Upper lobe of right lung (tissue), 1 donor: ENCODE measurements around the gene ZMIZ2. TPM values are rescaled to one million over a fixed set of nuclear protein-coding genes. Genes with fewer than 3 reads are reported as not detected.
"Not testable (repeated sequence)": the region's sequence is repeated elsewhere in the genome, so short reads cannot be mapped to it uniquely, and the experiment has no call there.

Experiments used
- ATAC-seq: fragments of 200-7000 bp; cut with Tn5 transposase; one replicate; pipeline ENCODE4 v1.9.1; 2020; ENCODE audit warnings: mild to moderate bottlenecking, moderate library complexity
- DNase-seq: peaks from one replicate; pipeline ENCODE4 v3.0.0-alpha.2; 2020
- H3K27ac ChIP-seq: fragments of 200-600 bp; one replicate; pipeline ENCODE4 v1.8.0; 2022
- H3K27me3 ChIP-seq: fragments of 200-600 bp; one replicate; pipeline ENCODE4 v1.8.0; 2022; ENCODE audit warnings: mild to moderate bottlenecking
- H3K36me3 ChIP-seq: fragments of 200-600 bp; one replicate; pipeline ENCODE4 v1.8.0; 2022
- H3K4me1 ChIP-seq: fragments of 200-600 bp; one replicate; pipeline ENCODE4 v1.8.0; 2022
- H3K4me3 ChIP-seq: fragments of 200-600 bp; one replicate; pipeline ENCODE4 v1.8.0; 2022; ENCODE audit warnings: mild to moderate bottlenecking
- H3K9me3 ChIP-seq: fragments of 200-600 bp; one replicate; pipeline ENCODE4 v1.8.0; 2022
- CTCF ChIP-seq: fragments of 200-600 bp; IDR thresholded peaks from one replicate; pipeline ENCODE4 v1.8.0; 2022; ENCODE audit warnings: antibody characterized with exemption
- intact Hi-C: fragments of 100-400 bp; cut with DNase I; formaldehyde crosslinking; loops from one replicate; pipeline ENCODE4 v1.11.0; 2022
- total RNA-seq: library from RNA; stranded (reverse); fragmentation: NEBNext Ultra II Directional; extraction: Animal tissue kit (Norgen Biotek cat#: 25700); gene quantifications from one replicate; pipeline ENCODE4 v1.2.1, GENCODE V29; 2021
- donor health status: DM: no; HTN: yes; CAD: no; lungs with severe emphysema.

The ZMIZ2 gene
- total RNA-seq, 1 donor from 2014 or later: 95.4 TPM

DNA sequence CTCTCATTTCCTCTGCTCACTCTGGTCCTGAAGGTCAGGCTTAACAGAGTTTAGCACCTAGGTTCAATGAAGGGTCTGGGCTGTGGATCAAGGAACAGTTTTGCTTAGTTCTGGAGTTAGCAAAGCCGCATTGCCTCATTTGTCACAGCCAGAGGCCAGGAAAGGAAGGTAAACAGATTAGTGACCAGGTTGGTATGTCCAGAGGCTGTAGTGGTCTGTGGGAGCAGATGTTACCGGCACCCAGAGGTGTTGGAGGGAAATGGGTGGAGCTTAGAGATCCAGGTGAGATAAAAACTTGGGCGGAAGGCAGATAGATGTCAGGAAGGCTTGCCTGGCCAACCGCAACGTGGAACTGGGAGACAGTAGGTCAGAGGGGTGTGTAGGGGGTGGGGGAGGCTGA lies 36.6 kb upstream of the ZMIZ2 start:
- Histone ChIP-seq H3K9me3 (no peaks in the 10 kb centered on the region), H3K36me3 (peaks cover 25% of the 10 kb centered on the region), H3K4me3 (no peak overlapping the region), H3K27me3 (no peaks in the 10 kb centered on the region), H3K4me1 (no peaks in the 10 kb centered on the region), H3K27ac (no peak overlapping the region)
- intact Hi-C loops: no loop called here
- no peak for TF ChIP-seq CTCF
- ATAC-seq (peak; percentile 71), DNase-seq (no peak)

DNA sequence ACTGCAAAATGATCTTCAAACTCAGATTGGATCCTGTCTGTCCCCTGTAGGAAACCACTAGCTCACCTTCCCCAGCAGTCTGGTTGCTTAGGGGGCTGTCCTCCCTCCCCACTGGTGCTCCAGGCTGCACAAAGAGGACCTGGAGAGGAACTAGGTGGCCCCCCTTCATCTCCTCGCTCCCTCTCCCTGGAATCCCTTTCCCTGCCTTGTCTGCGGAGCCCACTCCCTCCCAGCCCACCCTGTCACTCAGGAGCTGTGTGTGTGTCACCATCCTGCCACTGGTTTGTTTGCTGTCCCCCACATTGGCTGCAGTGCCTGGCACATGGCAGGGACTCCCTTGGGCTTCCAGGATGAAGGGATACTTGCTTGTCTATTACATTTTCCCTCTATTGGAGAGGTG lies 35.5 kb upstream of the ZMIZ2 start:
- ATAC-seq: no peak
- intact Hi-C loops: no loop called here
- no peaks in the 10 kb centered on the region for H3K9me3 ChIP-seq
- H3K27ac ChIP-seq: no peak overlapping the region
- no peak for DNase-seq
- H3K4me1 ChIP-seq: no peaks in the 10 kb centered on the region
- no peak overlapping the region for H3K4me3 ChIP-seq
- no peak for TF ChIP-seq CTCF
- peaks cover 14% of the 10 kb centered on the region for H3K36me3 ChIP-seq
- no peaks in the 10 kb centered on the region for H3K27me3 ChIP-seq

DNA sequence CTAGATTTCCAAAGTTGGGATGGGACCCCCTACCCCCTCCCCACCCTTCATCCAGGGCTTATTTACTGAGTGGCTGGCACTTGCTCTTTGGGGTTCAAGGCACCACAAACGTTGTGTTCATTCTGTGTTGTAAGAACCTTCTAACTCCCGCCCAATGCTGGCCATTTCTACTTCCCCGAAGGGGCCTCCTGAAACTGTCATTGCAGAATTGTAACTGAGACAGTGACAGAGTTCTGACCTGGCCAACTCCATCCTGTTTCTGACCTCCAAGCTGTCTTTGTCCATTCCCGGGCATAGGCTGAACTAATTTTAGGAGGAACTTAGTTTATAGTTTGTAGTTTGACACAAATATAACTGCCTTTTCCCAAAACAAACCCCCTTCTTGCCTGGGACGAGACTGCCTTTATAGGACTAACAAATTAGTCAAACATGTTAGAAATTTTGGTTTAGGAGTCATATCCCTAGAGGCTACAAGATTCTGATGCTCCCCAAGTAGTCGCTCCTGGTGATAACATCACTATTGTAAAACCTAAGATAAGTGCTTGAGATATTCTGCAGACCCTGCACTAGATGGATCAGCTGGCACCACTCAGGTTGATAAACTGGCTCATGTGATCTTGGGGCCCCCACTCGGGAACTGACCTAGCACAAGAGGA lies 34.8 kb upstream of the ZMIZ2 start:
- no peak overlapping the region for H3K27ac ChIP-seq
- no peak overlapping the region for H3K4me3 ChIP-seq
- no peaks in the 10 kb centered on the region for H3K27me3 ChIP-seq
- H3K9me3 ChIP-seq: no peaks in the 10 kb centered on the region
- peaks cover 7% of the 10 kb centered on the region for H3K36me3 ChIP-seq
- intact Hi-C loops: no loop called here
- no peak for DNase-seq
- ATAC-seq: no peak
- no peak for TF ChIP-seq CTCF
- no peaks in the 10 kb centered on the region for H3K4me1 ChIP-seq

- no peaks in the 10 kb centered on the region for H3K36me3 ChIP-seq
- no peak overlapping the region for H3K27ac ChIP-seq
- no peak overlapping the region for H3K4me3 ChIP-seq
- TF ChIP-seq CTCF: no peak
- no peaks in the 10 kb centered on the region for H3K9me3 ChIP-seq
- no peak for DNase-seq
- H3K27me3 ChIP-seq: no peaks in the 10 kb centered on the region
- no peaks in the 10 kb centered on the region for H3K4me1 ChIP-seq
- intact Hi-C loops: no loop called here
- no peak for ATAC-seq
Observed at GRCh38 chr7:44716205-44716604, 32.4 kb upstream of the ZMIZ2 start.

DNA sequence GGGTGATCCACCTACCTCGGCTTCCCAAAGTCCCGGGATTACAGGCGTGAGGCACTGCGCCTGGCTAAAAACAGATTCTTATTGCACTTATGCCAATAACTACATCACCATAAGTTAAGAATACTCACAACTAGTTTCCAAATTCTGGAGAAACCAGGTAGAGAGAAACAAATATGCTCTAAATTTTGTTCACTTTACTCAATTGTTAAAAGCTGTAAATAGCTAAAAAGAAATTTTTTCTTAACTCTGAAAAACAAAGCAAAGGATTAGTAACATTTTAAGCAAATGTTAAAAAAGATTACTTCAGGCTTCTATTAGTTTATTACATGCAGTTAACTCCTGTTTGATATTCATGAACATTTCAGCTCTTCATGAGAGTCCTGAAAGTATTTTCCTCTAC lies 28.3 kb upstream of the ZMIZ2 start:
- no peak for DNase-seq
- Histone ChIP-seq H3K9me3 (no peaks in the 10 kb centered on the region), H3K36me3 (no peaks in the 10 kb centered on the region), H3K4me3 (no peak overlapping the region), H3K27ac (no peak overlapping the region), H3K4me1 (no peaks in the 10 kb centered on the region), H3K27me3 (no peaks in the 10 kb centered on the region)
- no peak for ATAC-seq
- intact Hi-C loops: no loop called here
- TF ChIP-seq CTCF: no peak

GRCh38 chr7:44724276-44724675 lies 24.4 kb upstream of the ZMIZ2 start:
- no peak overlapping the region for H3K4me3 ChIP-seq
- intact Hi-C loops: no loop called here
- no peak for TF ChIP-seq CTCF
- H3K27ac ChIP-seq: no peak overlapping the region
- peaks cover 6% of the 10 kb centered on the region for H3K4me1 ChIP-seq
- no peaks in the 10 kb centered on the region for H3K27me3 ChIP-seq
- no peaks in the 10 kb centered on the region for H3K9me3 ChIP-seq
- H3K36me3 ChIP-seq: no peaks in the 10 kb centered on the region
- ATAC-seq (no peak), DNase-seq (no peak)

GRCh38 chr7:44726250-44726649 lies 22.4 kb upstream of the ZMIZ2 start:
- ATAC-seq, H3K27me3 ChIP-seq, H3K4me1 ChIP-seq, H3K4me3 ChIP-seq, H3K9me3 ChIP-seq, DNase-seq, H3K36me3 ChIP-seq, H3K27ac ChIP-seq, intact Hi-C loops: not testable (repeated sequence)
